GM23248 (cell line): ENCODE results near the gene PLXDC2. TPM values are rescaled to one million over a fixed set of nuclear protein-coding genes. Genes with fewer than 3 reads are reported as not detected.

Experiments
- DNase-seq: peaks from one replicate; pipeline ENCODE4 v3.0.0-alpha.2; 2015
- H2AFZ ChIP-seq: fragments of 200-600 bp; sonication (generic); 2 replicates; pipeline ENCODE4 v1.6.1; 2016; ENCODE audit warnings: antibody characterized with exemption
- H3F3A ChIP-seq: fragments of 200-600 bp; sonication (generic); 2 replicates; pipeline ENCODE4 v1.6.1; 2016; ENCODE audit warnings: mild to moderate bottlenecking, antibody characterized with exemption, mixed run types; ENCODE audit not compliant: insufficient read depth
- H3K27ac ChIP-seq: fragments of 200-600 bp; sonication (generic); 2 replicates; pipeline ENCODE4 v1.5.1; 2016; ENCODE audit warnings: mild to moderate bottlenecking
- H3K27me3 ChIP-seq: fragments of 200-600 bp; sonication (generic); replicated peaks from 2 replicates; pipeline ENCODE4 v1.6.1; 2016; ENCODE audit warnings: mild to moderate bottlenecking; ENCODE audit not compliant: insufficient read depth
- H3K36me3 ChIP-seq: fragments of 200-600 bp; sonication (generic); 2 replicates; pipeline ENCODE4 v1.6.1; 2016; ENCODE audit warnings: low read depth, mild to moderate bottlenecking
- H3K4me1 ChIP-seq: fragments of 200-600 bp; sonication (generic); 2 replicates; pipeline ENCODE4 v1.6.1; 2016; ENCODE audit warnings: mild to moderate bottlenecking; ENCODE audit not compliant: insufficient read depth
- H3K4me2 ChIP-seq: fragments of 200-600 bp; sonication (generic); one replicate; pipeline ENCODE4 v1.6.1; 2016; ENCODE audit warnings: mild to moderate bottlenecking; ENCODE audit not compliant: unreplicated experiment
- H3K4me3 ChIP-seq: fragments of 200-600 bp; sonication (generic); 2 replicates; pipeline ENCODE4 v1.5.1; 2016; ENCODE audit warnings: mild to moderate bottlenecking
- H3K79me2 ChIP-seq: fragments of 200-600 bp; sonication (generic); 2 replicates; pipeline ENCODE4 v1.6.1; 2016; ENCODE audit warnings: mild to moderate bottlenecking; ENCODE audit not compliant: insufficient read depth
- H3K9ac ChIP-seq: fragments of 200-600 bp; sonication (generic); 2 replicates; pipeline ENCODE4 v1.6.1; 2016; ENCODE audit warnings: mild to moderate bottlenecking
- H3K9me2 ChIP-seq: fragments of 200-600 bp; sonication (generic); 2 replicates; pipeline ENCODE4 v1.6.1; 2016; ENCODE audit warnings: mixed run types, mild to moderate bottlenecking, moderate library complexity; ENCODE audit not compliant: insufficient read depth
- H3K9me3 ChIP-seq: fragments of 200-600 bp; sonication (generic); one replicate; pipeline ENCODE4 v1.6.1; 2017; ENCODE audit warnings: low read depth
- H4K20me1 ChIP-seq: fragments of 200-600 bp; sonication (generic); 2 replicates; pipeline ENCODE4 v1.6.0; 2016; ENCODE audit not compliant: insufficient read depth
- EZH2 ChIP-seq: fragments of 200-600 bp; sonication (generic); IDR thresholded peaks from 2 replicates; pipeline ENCODE4 v1.6.1; 2018; ENCODE audit warnings: antibody characterized with exemption, mild to moderate bottlenecking; ENCODE audit not compliant: insufficient read depth, poor library complexity, severe bottlenecking
- EZH2phosphoT487 ChIP-seq: fragments of 200-600 bp; sonication (generic); IDR thresholded peaks from 2 replicates; pipeline ENCODE4 v1.6.1; 2018; ENCODE audit warnings: antibody characterized with exemption, moderate library complexity, mild to moderate bottlenecking, low read depth; ENCODE audit not compliant: insufficient read depth
- WGBS, 2 experiments: methylation state at CpG; one replicate each; pipeline ENCODE4 v1.1.6; 2015 to 2017; ENCODE audit warnings: low lambda C conversion rate in 2 of 2, low coverage in 1 of 2; ENCODE audit errors: missing lambda C conversion rate in 2 of 2; 5-methylcytosine and 5-hydroxymethylcytosine counted together
- in situ Hi-C: fragments of 300-500 bp; cut with MboI; formaldehyde crosslinking; loops from 2 replicates; pipeline ENCODE4 v1.15.0; 2020
- polyA plus RNA-seq: library from polyadenylated mRNA; unstranded; fragments of >200 nt; fragmentation: Nextera tagmentation; extraction: Ambion mirVana; gene quantifications from 2 replicates; pipeline ENCODE4 v1.2.1, GENCODE V29; 2016
- total RNA-seq: library from RNA; depleted of rRNA; stranded (reverse); fragments of >200 nt; shearing (Covaris generic); gene quantifications from 2 replicates; pipeline ENCODE4 v1.2.3, GENCODE V29; 2014

PLXDC2 gene
- total and polyA plus RNA-seq, 2 experiments from 2014 or later, result 0.81 to 2.3 TPM

DNA sequence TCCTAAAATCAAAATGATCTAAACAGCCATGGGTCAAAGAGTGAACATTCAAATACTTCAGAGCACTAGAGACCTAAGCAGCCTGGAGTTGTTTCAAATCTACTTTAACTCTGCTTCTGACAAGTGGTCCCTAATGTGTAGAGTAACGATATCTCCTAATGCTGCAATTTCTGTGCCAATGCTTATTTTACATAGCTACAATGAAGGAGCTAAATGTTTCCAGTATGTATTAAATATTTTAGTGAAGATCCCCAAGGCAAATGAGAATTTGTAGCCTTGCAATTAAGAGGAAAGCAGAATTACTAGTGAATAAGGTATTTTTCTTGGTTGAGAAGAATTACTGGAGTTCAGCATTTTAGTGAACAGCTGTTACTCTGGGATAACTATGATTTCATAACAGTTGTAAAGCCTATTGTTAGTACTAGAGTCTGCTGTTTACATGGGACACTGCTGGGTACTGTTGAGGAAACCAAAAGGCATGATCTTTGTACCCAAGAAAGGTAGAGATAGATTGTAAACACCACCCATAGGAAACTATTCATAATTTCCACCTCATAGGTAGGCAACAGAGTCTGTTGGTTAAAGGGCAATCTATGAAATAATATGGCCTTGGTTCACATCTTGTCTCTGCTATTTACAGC, 271.9 kb downstream of the PLXDC2 start:
- in situ Hi-C loops, result no loop called here
- DNase-seq, result no peak
- no peaks in the 10 kb centered on the region for H3F3A ChIP-seq

DNA sequence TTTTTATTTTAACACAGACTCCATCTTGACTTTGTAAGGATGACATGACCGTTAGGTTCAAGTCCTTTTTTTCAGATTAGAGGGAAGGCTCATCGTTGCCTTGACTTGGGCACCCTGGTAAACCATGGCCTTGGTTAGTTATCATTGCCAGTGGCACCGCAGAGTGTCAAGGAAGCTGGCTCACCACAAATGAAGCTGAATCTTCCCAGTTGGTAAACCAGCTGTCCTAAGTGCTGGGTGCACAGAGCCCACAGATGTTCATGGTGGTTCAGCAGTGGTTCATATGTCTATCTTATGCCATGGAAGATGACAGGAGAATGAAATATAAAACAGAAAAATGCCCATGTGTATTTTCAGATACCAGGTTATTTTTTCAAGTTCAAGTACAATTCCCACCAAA, 273.6 kb downstream of the PLXDC2 start:
- Histone ChIP-seq H3K4me1 (no peaks in the 10 kb centered on the region), H3K9me3 (no peaks in the 10 kb centered on the region), H3K36me3 (no peaks in the 10 kb centered on the region), H3K4me3 (no peak overlapping the region), H3K4me2 (no peak overlapping the region), H3K27ac (no peak overlapping the region), H3K9me2 (no peaks in the 10 kb centered on the region), H3K27me3 (no peaks in the 10 kb centered on the region), H4K20me1 (no peaks in the 10 kb centered on the region), H3K9ac (no peak overlapping the region), H3F3A (no peaks in the 10 kb centered on the region), H3K79me2 (no peaks in the 10 kb centered on the region), H2AFZ (no peak overlapping the region)
- 44 to 45% methylated on average over 3 of the region's 3 CpGs for WGBS, 2 experiments
- no peak for TF ChIP-seq EZH2phosphoT487
- TF ChIP-seq EZH2, result no peak
- no peak for DNase-seq
- in situ Hi-C loops, result no loop called here

More for the DNA sequence above, 271.9 kb downstream of the PLXDC2 start:
- no peaks in the 10 kb centered on the region for H3K79me2 ChIP-seq
- no peaks in the 10 kb centered on the region for H3K36me3 ChIP-seq
- no peak overlapping the region for H3K27ac ChIP-seq
- no peaks in the 10 kb centered on the region for H3K27me3 ChIP-seq
- no peaks in the 10 kb centered on the region for H3K9me3 ChIP-seq
- no peak overlapping the region for H3K4me3 ChIP-seq
- WGBS, 2 experiments, result 64 to 76% methylated on average over 1 of the region's 1 CpG
- no peak overlapping the region for H3K9ac ChIP-seq
- H3K4me1 ChIP-seq, result no peaks in the 10 kb centered on the region
- no peaks in the 10 kb centered on the region for H3K9me2 ChIP-seq
- H4K20me1 ChIP-seq, result no peaks in the 10 kb centered on the region
- no peak overlapping the region for H2AFZ ChIP-seq
- no peak overlapping the region for H3K4me2 ChIP-seq
- TF ChIP-seq EZH2phosphoT487, result no peak
- TF ChIP-seq EZH2, result no peak

DNA sequence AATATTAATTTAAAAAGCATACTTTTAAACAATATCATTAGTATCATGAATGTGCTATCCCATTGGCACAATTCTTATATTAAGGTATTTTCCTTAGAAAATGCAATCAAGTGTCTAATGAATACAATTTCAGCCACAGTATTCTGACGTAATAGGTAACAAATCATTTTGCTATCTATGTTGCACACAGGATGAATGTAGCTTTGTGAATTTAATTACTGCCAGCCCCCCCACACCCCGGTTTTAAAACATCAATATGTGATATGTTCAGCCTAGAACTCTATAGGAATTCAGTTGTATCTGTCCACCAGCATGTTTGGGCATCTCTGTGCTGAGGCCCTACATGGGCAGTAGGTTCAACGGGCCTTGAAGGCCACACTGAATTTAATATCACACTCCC, 274.6 kb downstream of the PLXDC2 start:
- Histone ChIP-seq H2AFZ (no peak overlapping the region), H3K4me2 (no peak overlapping the region), H3K79me2 (no peaks in the 10 kb centered on the region), H3K36me3 (no peaks in the 10 kb centered on the region), H4K20me1 (no peaks in the 10 kb centered on the region), H3F3A (no peaks in the 10 kb centered on the region), H3K9me2 (no peaks in the 10 kb centered on the region), H3K4me1 (no peaks in the 10 kb centered on the region), H3K4me3 (no peak overlapping the region), H3K9me3 (no peaks in the 10 kb centered on the region), H3K27me3 (no peaks in the 10 kb centered on the region), H3K9ac (no peak overlapping the region), H3K27ac (no peak overlapping the region)
- TF ChIP-seq EZH2 (no peak), EZH2phosphoT487 (no peak)
- no peak for DNase-seq
- 51 to 58% methylated on average over 3 of the region's 3 CpGs for WGBS, 2 experiments
- in situ Hi-C loops, result no loop called here

DNA sequence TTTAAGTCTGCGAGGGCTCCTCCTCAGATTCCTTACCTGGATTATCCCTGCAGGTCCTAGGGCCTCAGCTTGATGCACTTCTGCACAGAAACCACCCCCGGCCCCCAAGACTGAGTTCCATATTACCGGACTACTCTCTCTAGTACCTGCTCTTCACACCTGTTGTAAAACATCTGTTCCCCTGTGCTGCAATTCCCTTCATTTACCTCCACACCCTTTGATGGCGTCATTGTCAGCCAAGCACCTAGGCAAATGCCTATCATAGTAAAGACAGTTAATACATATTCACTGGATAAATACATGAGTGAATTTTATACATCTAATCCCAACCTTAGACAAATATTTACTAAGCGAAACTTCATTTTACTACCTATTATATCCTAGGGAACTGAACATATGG, 275.5 kb downstream of the PLXDC2 start:
- H3F3A ChIP-seq, result no peaks in the 10 kb centered on the region
- H3K27me3 ChIP-seq, result no peaks in the 10 kb centered on the region
- H3K27ac ChIP-seq, result no peak overlapping the region
- no peak for TF ChIP-seq EZH2phosphoT487
- H4K20me1 ChIP-seq, result no peaks in the 10 kb centered on the region
- H3K9me3 ChIP-seq, result no peaks in the 10 kb centered on the region
- H3K4me2 ChIP-seq, result no peak overlapping the region
- 59 to 69% methylated on average over 5 of the region's 5 CpGs for WGBS, 2 experiments
- H3K9ac ChIP-seq, result no peak overlapping the region
- H3K9me2 ChIP-seq, result no peaks in the 10 kb centered on the region
- H2AFZ ChIP-seq, result no peak overlapping the region
- no peaks in the 10 kb centered on the region for H3K36me3 ChIP-seq
- in situ Hi-C loops, result no loop called here
- DNase-seq, result no peak
- no peaks in the 10 kb centered on the region for H3K4me1 ChIP-seq
- no peak overlapping the region for H3K4me3 ChIP-seq
- no peaks in the 10 kb centered on the region for H3K79me2 ChIP-seq

GRCh38 chr10:20093600-20093999, 277.4 kb downstream of the PLXDC2 start:
- no peaks in the 10 kb centered on the region for H3K36me3 ChIP-seq
- in situ Hi-C loops, result no loop called here
- 47 to 55% methylated on average over 5 of the region's 5 CpGs for WGBS, 2 experiments

More at GRCh38 chr10:20093600-20093999, 277.4 kb downstream of the PLXDC2 start:
- Histone ChIP-seq H4K20me1 (no peaks in the 10 kb centered on the region), H3K4me2 (no peak overlapping the region), H3K27ac (no peak overlapping the region), H3K9me3 (no peaks in the 10 kb centered on the region), H3K27me3 (no peaks in the 10 kb centered on the region), H3K4me3 (no peak overlapping the region), H2AFZ (no peak overlapping the region), H3F3A (no peaks in the 10 kb centered on the region), H3K79me2 (no peaks in the 10 kb centered on the region), H3K9ac (no peak overlapping the region), H3K4me1 (no peaks in the 10 kb centered on the region), H3K9me2 (no peaks in the 10 kb centered on the region)
- TF ChIP-seq EZH2 (no peak), EZH2phosphoT487 (no peak)
- no peak for DNase-seq
